Keratinocyte (primary cell): ENCODE measurements around the gene NFATC1. TPM values are rescaled to one million over a fixed set of nuclear protein-coding genes. Genes with fewer than 3 reads are reported as not detected.

Experiments used
- DNase-seq: peaks from one replicate; pipeline ENCODE4 v3.0.0-alpha.2; 2011; ENCODE audit warnings: low read depth, missing footprints, low spot score
- FAIRE-seq: peaks from 2 replicates; lab custom pipeline; 2011; peaks lifted over from hg19 to GRCh38; lab: Jason Lieb, UNC
- H2AFZ ChIP-seq: 2 replicates; pipeline ENCODE4 v1.6.0; 2012; ENCODE audit warnings: low read length, control low read depth, inconsistent platforms; ENCODE audit not compliant: control insufficient read depth
- H3K27ac ChIP-seq: 2 replicates; pipeline ENCODE4 v1.5.1; 2011; ENCODE audit warnings: low read length; ENCODE audit not compliant: control insufficient read depth, insufficient read depth
- H3K27me3 ChIP-seq: 3 replicates; pipeline ENCODE4 v1.6.0; 2011; ENCODE audit warnings: low read length; ENCODE audit not compliant: control insufficient read depth, insufficient read depth; ENCODE audit errors: extremely low read depth
- H3K36me3 ChIP-seq, 2 experiments: 2 replicates in 1 of 2; 3 replicates in 1 of 2; pipeline ENCODE4 v1.5.1; 2011; ENCODE audit warnings: low read length in 2 of 2, mild to moderate bottlenecking in 1 of 2; ENCODE audit not compliant: control insufficient read depth in 2 of 2, insufficient read depth in 2 of 2; ENCODE audit errors: extremely low read depth in 1 of 2
- H3K4me1 ChIP-seq: 3 replicates; pipeline ENCODE4 v1.5.1; 2011; ENCODE audit warnings: low read length; ENCODE audit not compliant: control insufficient read depth, insufficient read depth; ENCODE audit errors: extremely low read depth
- H3K4me2 ChIP-seq: 3 replicates; pipeline ENCODE4 v1.6.0; 2011; ENCODE audit warnings: low read depth, low read length; ENCODE audit not compliant: control insufficient read depth, insufficient read depth; ENCODE audit errors: extremely low read depth
- H3K4me3 ChIP-seq, 3 experiments: fragments of 200-600 bp in 1 of 3; sonication (generic) in 1 of 3; 2 replicates in 2 of 3; 3 replicates in 1 of 3; pipeline ENCODE4 v1.5.1; 2011 to 2016; ENCODE audit warnings: low read length in 3 of 3, mild to moderate bottlenecking in 3 of 3, control low read depth in 2 of 3, inconsistent platforms in 1 of 3, low read depth in 1 of 3, mixed read lengths in 1 of 3, mixed run types in 1 of 3, moderate library complexity in 1 of 3; ENCODE audit not compliant: control insufficient read depth in 2 of 3, insufficient read depth in 2 of 3; ENCODE audit errors: extremely low read depth in 1 of 3
- H3K79me2 ChIP-seq: 2 replicates; pipeline ENCODE4 v1.6.0; 2012; ENCODE audit warnings: low read length; ENCODE audit not compliant: control insufficient read depth, insufficient read depth
- H3K9ac ChIP-seq: 3 replicates; pipeline ENCODE4 v1.6.0; 2011; ENCODE audit warnings: low read length; ENCODE audit not compliant: control insufficient read depth, insufficient read depth; ENCODE audit errors: extremely low read depth
- H3K9me1 ChIP-seq: 3 replicates; pipeline ENCODE4 v1.6.0; 2011; ENCODE audit warnings: low read length; ENCODE audit not compliant: control insufficient read depth, insufficient read depth; ENCODE audit errors: extremely low read depth
- H3K9me3 ChIP-seq: 2 replicates; pipeline ENCODE4 v1.5.1; 2012; ENCODE audit warnings: low read depth, low read length; ENCODE audit not compliant: control insufficient read depth
- H4K20me1 ChIP-seq: 3 replicates; pipeline ENCODE4 v1.6.0; 2011; ENCODE audit warnings: low read length; ENCODE audit not compliant: control insufficient read depth, insufficient read depth; ENCODE audit errors: extremely low read depth
- EZH2 ChIP-seq: IDR thresholded peaks from one replicate; pipeline ENCODE4 v1.6.1; 2012; ENCODE audit warnings: inconsistent platforms, mild to moderate bottlenecking, low read length, moderate library complexity
- dilution Hi-C: fragments of 300-500 bp; cut with MboI; formaldehyde crosslinking; loops from one replicate; pipeline ENCODE4 v1.7.0; 2020; ENCODE audit warnings: low sequenced_read_pairs; ENCODE audit not compliant: extremely low pct_ligation_motif_present
- polyA plus RNA-seq, 5 experiments: library from polyadenylated mRNA; depleted of rRNA in 3 of 5; stranded (reverse) in 3 of 5; stranded (forward) in 1 of 5; unstranded in 1 of 5; fragments of >200 nt; gene quantifications; 1 replicate in 1 of 5; 2 replicates in 3 of 5; 3 replicates in 1 of 5; pipeline versions ENCODE4 v1.2.1 to v1.2.3, GENCODE V29; 2011 to 2012; ENCODE audit warnings: missing spikeins in 2 of 5, low read depth in 1 of 5, low replicate concordance in 1 of 5
- TF ChIP-seq, protein P1 (sequence below), 3 experiments: IDR thresholded peaks in 1 of 3; conservative IDR thresholded peaks in 1 of 3; optimal IDR thresholded peaks in 1 of 3; 2 replicates in 2 of 3; 3 replicates in 1 of 3; pipeline versions ENCODE3 to v1.5.1; 2011; ENCODE audit warnings: low read length in 3 of 3, mild to moderate bottlenecking in 3 of 3, moderate library complexity in 2 of 3, control low read depth in 1 of 3, inconsistent platforms in 1 of 3; ENCODE audit not compliant: insufficient read depth in 2 of 3; ENCODE audit errors: extremely low read depth in 1 of 3

NFATC1 gene
- polyA plus RNA-seq, 1 donor (not counting 4 experiments of a cell fraction or from before 2014, with no cell fraction given): 0.77 TPM

DNA sequence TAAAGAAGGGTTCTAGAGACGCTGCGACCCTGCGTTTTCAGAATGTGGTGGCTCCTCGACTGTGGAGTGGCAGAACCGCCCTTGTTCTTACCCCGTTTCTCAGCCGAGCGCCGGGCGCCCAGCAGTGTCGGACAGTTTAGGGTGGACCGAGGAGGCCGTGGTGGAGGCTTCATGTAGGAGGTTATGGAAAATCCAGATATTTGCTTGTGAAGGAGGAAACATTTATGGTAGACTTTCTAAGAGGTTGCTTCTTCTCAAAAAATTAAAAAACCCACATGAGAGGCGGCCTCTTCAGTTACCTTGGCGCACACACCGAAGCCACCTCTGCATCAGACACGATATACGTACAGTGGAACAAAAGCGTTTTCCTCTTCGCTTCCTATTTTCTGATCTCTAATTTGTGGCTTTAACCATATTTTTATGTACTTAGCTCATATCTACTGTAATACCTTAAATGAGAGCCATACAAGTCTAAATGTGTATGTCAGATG is 120.8 kb downstream of the NFATC1 start:
- Histone ChIP-seq H3K27me3 (no peaks in the 10 kb centered on the region), H3K27ac (no peak overlapping the region), H3K9me1 (no peaks in the 10 kb centered on the region), H3K9ac (no peak overlapping the region), H4K20me1 (no peaks in the 10 kb centered on the region), H3K4me2 (no peak overlapping the region), H3K79me2 (no peaks in the 10 kb centered on the region), H3K4me3 (no peak overlapping the region), H3K4me1 (no peaks in the 10 kb centered on the region), H2AFZ (no peak overlapping the region), H3K9me3 (no peaks in the 10 kb centered on the region), H3K36me3 (no peaks in the 10 kb centered on the region)
- no peak for TF ChIP-seq EZH2
- TF ChIP-seq, protein P1, sequence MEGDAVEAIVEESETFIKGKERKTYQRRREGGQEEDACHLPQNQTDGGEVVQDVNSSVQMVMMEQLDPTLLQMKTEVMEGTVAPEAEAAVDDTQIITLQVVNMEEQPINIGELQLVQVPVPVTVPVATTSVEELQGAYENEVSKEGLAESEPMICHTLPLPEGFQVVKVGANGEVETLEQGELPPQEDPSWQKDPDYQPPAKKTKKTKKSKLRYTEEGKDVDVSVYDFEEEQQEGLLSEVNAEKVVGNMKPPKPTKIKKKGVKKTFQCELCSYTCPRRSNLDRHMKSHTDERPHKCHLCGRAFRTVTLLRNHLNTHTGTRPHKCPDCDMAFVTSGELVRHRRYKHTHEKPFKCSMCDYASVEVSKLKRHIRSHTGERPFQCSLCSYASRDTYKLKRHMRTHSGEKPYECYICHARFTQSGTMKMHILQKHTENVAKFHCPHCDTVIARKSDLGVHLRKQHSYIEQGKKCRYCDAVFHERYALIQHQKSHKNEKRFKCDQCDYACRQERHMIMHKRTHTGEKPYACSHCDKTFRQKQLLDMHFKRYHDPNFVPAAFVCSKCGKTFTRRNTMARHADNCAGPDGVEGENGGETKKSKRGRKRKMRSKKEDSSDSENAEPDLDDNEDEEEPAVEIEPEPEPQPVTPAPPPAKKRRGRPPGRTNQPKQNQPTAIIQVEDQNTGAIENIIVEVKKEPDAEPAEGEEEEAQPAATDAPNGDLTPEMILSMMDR (optimal IDR thresholded peaks at IDR 0.05 in 1 of 3, IDR thresholded peaks at IDR 0.05 in 1 of 3, conservative IDR thresholded peaks at IDR 0.05 in 1 of 3; ENCODE audit: extremely low read depth in 1 of 3, insufficient read depth in 2 of 3, low read length in 3 of 3): no peak
- no peak for DNase-seq
- no peak for FAIRE-seq
- dilution Hi-C loops: no loop called here

DNA sequence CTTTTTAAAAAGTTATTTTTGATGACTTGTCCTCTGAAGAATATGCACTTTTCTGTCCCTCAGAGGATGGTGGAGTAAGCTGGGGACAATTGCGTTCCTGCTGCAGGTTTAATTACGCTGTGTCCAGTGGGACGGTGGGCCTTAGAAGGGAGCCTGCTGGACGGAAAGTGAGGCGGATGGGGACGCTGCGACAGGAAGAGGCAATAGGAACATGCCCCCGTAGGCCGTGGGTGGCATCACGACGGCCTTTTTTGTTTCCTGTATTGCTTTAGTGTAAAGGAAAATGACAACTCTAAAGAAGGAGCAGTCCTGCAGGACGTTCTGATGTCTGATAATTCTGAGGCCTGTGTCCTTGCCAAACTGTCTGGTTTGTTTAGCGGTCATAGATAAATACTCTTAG is 121.6 kb downstream of the NFATC1 start:
- Histone ChIP-seq H3K4me3 (no peak overlapping the region), H3K79me2 (no peaks in the 10 kb centered on the region), H4K20me1 (no peaks in the 10 kb centered on the region), H3K4me2 (no peak overlapping the region), H2AFZ (no peak overlapping the region), H3K9me3 (no peaks in the 10 kb centered on the region), H3K4me1 (no peaks in the 10 kb centered on the region), H3K36me3 (no peaks in the 10 kb centered on the region), H3K27me3 (no peaks in the 10 kb centered on the region), H3K9me1 (no peaks in the 10 kb centered on the region), H3K27ac (no peak overlapping the region), H3K9ac (no peak overlapping the region)
- no peak for TF ChIP-seq EZH2
- TF ChIP-seq, protein P1 (optimal IDR thresholded peaks at IDR 0.05 in 1 of 3, IDR thresholded peaks at IDR 0.05 in 1 of 3, conservative IDR thresholded peaks at IDR 0.05 in 1 of 3; ENCODE audit: extremely low read depth in 1 of 3, insufficient read depth in 2 of 3, low read length in 3 of 3): no peak
- no peak for DNase-seq
- no peak for FAIRE-seq
- dilution Hi-C loops: no loop called here
